Ishikawa (cell line): ENCODE results near the gene SCN7A.

Experiments
- CEBPB ChIP-seq: IDR thresholded peaks from 2 replicates; pipeline ENCODE4 v1.6.1; 2012
- CREB1 ChIP-seq: IDR thresholded peaks from 2 replicates; pipeline ENCODE4 v1.6.1; 2012; ENCODE audit warnings: low read depth
- EGR1 ChIP-seq: IDR thresholded peaks from 2 replicates; pipeline ENCODE4 v1.6.1; 2012
- EP300 ChIP-seq: IDR thresholded peaks from 2 replicates; pipeline ENCODE4 v1.6.1; 2012; ENCODE audit warnings: borderline replicate concordance
- FOXM1 ChIP-seq: IDR thresholded peaks from 2 replicates; pipeline ENCODE4 v1.6.1; 2012; ENCODE audit warnings: low read depth, borderline replicate concordance
- NFIC ChIP-seq: IDR thresholded peaks from 2 replicates; pipeline ENCODE4 v1.6.1; 2012
- RAD21 ChIP-seq: IDR thresholded peaks from 2 replicates; pipeline ENCODE4 v1.6.1; 2012; ENCODE audit warnings: low read depth
- TAF1 ChIP-seq: IDR thresholded peaks from 2 replicates; pipeline ENCODE4 v1.6.1; 2012; ENCODE audit warnings: low read depth, mild to moderate bottlenecking
- TCF12 ChIP-seq: IDR thresholded peaks from 2 replicates; pipeline ENCODE4 v1.6.1; 2012; ENCODE audit warnings: low read depth
- TEAD4 ChIP-seq: IDR thresholded peaks from 2 replicates; pipeline ENCODE4 v1.6.1; 2012
- YY1 ChIP-seq: IDR thresholded peaks from 2 replicates; pipeline ENCODE4 v1.6.1; 2012; ENCODE audit warnings: low read depth
- TF ChIP-seq, protein P1 (sequence below): IDR thresholded peaks from 2 replicates; pipeline ENCODE4 v1.6.1; 2012; ENCODE audit warnings: low read depth, mild to moderate bottlenecking
- TF ChIP-seq, protein P2 (sequence below): IDR thresholded peaks from 2 replicates; pipeline ENCODE4 v1.6.1; 2012
- TF ChIP-seq, protein P3 (sequence below): IDR thresholded peaks from 2 replicates; pipeline ENCODE4 v1.6.1; 2012

GRCh38 chr2:166365803-166366420, 128.1 kb downstream of the SCN7A start:
- TF ChIP-seq, protein P1, sequence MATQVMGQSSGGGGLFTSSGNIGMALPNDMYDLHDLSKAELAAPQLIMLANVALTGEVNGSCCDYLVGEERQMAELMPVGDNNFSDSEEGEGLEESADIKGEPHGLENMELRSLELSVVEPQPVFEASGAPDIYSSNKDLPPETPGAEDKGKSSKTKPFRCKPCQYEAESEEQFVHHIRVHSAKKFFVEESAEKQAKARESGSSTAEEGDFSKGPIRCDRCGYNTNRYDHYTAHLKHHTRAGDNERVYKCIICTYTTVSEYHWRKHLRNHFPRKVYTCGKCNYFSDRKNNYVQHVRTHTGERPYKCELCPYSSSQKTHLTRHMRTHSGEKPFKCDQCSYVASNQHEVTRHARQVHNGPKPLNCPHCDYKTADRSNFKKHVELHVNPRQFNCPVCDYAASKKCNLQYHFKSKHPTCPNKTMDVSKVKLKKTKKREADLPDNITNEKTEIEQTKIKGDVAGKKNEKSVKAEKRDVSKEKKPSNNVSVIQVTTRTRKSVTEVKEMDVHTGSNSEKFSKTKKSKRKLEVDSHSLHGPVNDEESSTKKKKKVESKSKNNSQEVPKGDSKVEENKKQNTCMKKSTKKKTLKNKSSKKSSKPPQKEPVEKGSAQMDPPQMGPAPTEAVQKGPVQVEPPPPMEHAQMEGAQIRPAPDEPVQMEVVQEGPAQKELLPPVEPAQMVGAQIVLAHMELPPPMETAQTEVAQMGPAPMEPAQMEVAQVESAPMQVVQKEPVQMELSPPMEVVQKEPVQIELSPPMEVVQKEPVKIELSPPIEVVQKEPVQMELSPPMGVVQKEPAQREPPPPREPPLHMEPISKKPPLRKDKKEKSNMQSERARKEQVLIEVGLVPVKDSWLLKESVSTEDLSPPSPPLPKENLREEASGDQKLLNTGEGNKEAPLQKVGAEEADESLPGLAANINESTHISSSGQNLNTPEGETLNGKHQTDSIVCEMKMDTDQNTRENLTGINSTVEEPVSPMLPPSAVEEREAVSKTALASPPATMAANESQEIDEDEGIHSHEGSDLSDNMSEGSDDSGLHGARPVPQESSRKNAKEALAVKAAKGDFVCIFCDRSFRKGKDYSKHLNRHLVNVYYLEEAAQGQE = no peak
- no peak for TF ChIP-seq EP300
- TF ChIP-seq TCF12 = no peak
- TF ChIP-seq, protein P2, sequence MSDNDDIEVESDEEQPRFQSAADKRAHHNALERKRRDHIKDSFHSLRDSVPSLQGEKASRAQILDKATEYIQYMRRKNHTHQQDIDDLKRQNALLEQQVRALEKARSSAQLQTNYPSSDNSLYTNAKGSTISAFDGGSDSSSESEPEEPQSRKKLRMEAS = no peak
- no peak for TF ChIP-seq CEBPB
- TF ChIP-seq CREB1 = no peak
- TF ChIP-seq TAF1 = no peak
- TF ChIP-seq YY1 = no peak
- no peak for TF ChIP-seq RAD21
- no peak for TF ChIP-seq TEAD4
- TF ChIP-seq, protein P3, sequence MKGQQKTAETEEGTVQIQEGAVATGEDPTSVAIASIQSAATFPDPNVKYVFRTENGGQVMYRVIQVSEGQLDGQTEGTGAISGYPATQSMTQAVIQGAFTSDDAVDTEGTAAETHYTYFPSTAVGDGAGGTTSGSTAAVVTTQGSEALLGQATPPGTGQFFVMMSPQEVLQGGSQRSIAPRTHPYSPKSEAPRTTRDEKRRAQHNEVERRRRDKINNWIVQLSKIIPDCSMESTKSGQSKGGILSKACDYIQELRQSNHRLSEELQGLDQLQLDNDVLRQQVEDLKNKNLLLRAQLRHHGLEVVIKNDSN = no peak
- no peak for TF ChIP-seq FOXM1
- TF ChIP-seq EGR1 = no peak
- TF ChIP-seq NFIC = no peak
